Keratinocyte (primary cell): ENCODE results near the gene DNAI2. TPM values are rescaled to one million over a fixed set of nuclear protein-coding genes. Genes with fewer than 3 reads are reported as not detected.

Experiments
- DNase-seq: peaks from one replicate; pipeline ENCODE4 v3.0.0-alpha.2; 2011; ENCODE audit warnings: low read depth, missing footprints, low spot score
- FAIRE-seq: peaks from 2 replicates; lab custom pipeline; 2011; peaks lifted over from hg19 to GRCh38; lab: Jason Lieb, UNC
- H2AFZ ChIP-seq: 2 replicates; pipeline ENCODE4 v1.6.0; 2012; ENCODE audit warnings: low read length, control low read depth, inconsistent platforms; ENCODE audit not compliant: control insufficient read depth
- H3K27ac ChIP-seq: 2 replicates; pipeline ENCODE4 v1.5.1; 2011; ENCODE audit warnings: low read length; ENCODE audit not compliant: control insufficient read depth, insufficient read depth
- H3K27me3 ChIP-seq: 3 replicates; pipeline ENCODE4 v1.6.0; 2011; ENCODE audit warnings: low read length; ENCODE audit not compliant: control insufficient read depth, insufficient read depth; ENCODE audit errors: extremely low read depth
- H3K36me3 ChIP-seq, 2 experiments: 2 replicates in 1 of 2; 3 replicates in 1 of 2; pipeline ENCODE4 v1.5.1; 2011; ENCODE audit warnings: low read length in 2 of 2, mild to moderate bottlenecking in 1 of 2; ENCODE audit not compliant: control insufficient read depth in 2 of 2, insufficient read depth in 2 of 2; ENCODE audit errors: extremely low read depth in 1 of 2
- H3K4me1 ChIP-seq: 3 replicates; pipeline ENCODE4 v1.5.1; 2011; ENCODE audit warnings: low read length; ENCODE audit not compliant: control insufficient read depth, insufficient read depth; ENCODE audit errors: extremely low read depth
- H3K4me2 ChIP-seq: 3 replicates; pipeline ENCODE4 v1.6.0; 2011; ENCODE audit warnings: low read depth, low read length; ENCODE audit not compliant: control insufficient read depth, insufficient read depth; ENCODE audit errors: extremely low read depth
- H3K4me3 ChIP-seq, 3 experiments: fragments of 200-600 bp in 1 of 3; sonication (generic) in 1 of 3; 2 replicates in 2 of 3; 3 replicates in 1 of 3; pipeline ENCODE4 v1.5.1; 2011 to 2016; ENCODE audit warnings: low read length in 3 of 3, mild to moderate bottlenecking in 3 of 3, control low read depth in 2 of 3, inconsistent platforms in 1 of 3, low read depth in 1 of 3, mixed read lengths in 1 of 3, mixed run types in 1 of 3, moderate library complexity in 1 of 3; ENCODE audit not compliant: control insufficient read depth in 2 of 3, insufficient read depth in 2 of 3; ENCODE audit errors: extremely low read depth in 1 of 3
- H3K79me2 ChIP-seq: 2 replicates; pipeline ENCODE4 v1.6.0; 2012; ENCODE audit warnings: low read length; ENCODE audit not compliant: control insufficient read depth, insufficient read depth
- H3K9ac ChIP-seq: 3 replicates; pipeline ENCODE4 v1.6.0; 2011; ENCODE audit warnings: low read length; ENCODE audit not compliant: control insufficient read depth, insufficient read depth; ENCODE audit errors: extremely low read depth
- H3K9me1 ChIP-seq: 3 replicates; pipeline ENCODE4 v1.6.0; 2011; ENCODE audit warnings: low read length; ENCODE audit not compliant: control insufficient read depth, insufficient read depth; ENCODE audit errors: extremely low read depth
- H3K9me3 ChIP-seq: 2 replicates; pipeline ENCODE4 v1.5.1; 2012; ENCODE audit warnings: low read depth, low read length; ENCODE audit not compliant: control insufficient read depth
- H4K20me1 ChIP-seq: 3 replicates; pipeline ENCODE4 v1.6.0; 2011; ENCODE audit warnings: low read length; ENCODE audit not compliant: control insufficient read depth, insufficient read depth; ENCODE audit errors: extremely low read depth
- CTCF ChIP-seq, 3 experiments: IDR thresholded peaks in 1 of 3; conservative IDR thresholded peaks in 1 of 3; optimal IDR thresholded peaks in 1 of 3; 2 replicates in 2 of 3; 3 replicates in 1 of 3; pipeline versions ENCODE3 to v1.5.1; 2011; ENCODE audit warnings: low read length in 3 of 3, mild to moderate bottlenecking in 3 of 3, moderate library complexity in 2 of 3, control low read depth in 1 of 3, inconsistent platforms in 1 of 3; ENCODE audit not compliant: insufficient read depth in 2 of 3; ENCODE audit errors: extremely low read depth in 1 of 3
- EZH2 ChIP-seq: IDR thresholded peaks from one replicate; pipeline ENCODE4 v1.6.1; 2012; ENCODE audit warnings: inconsistent platforms, mild to moderate bottlenecking, low read length, moderate library complexity
- dilution Hi-C: fragments of 300-500 bp; cut with MboI; formaldehyde crosslinking; loops from one replicate; pipeline ENCODE4 v1.7.0; 2020; ENCODE audit warnings: low sequenced_read_pairs; ENCODE audit not compliant: extremely low pct_ligation_motif_present
- polyA plus RNA-seq, 5 experiments: library from polyadenylated mRNA; depleted of rRNA in 3 of 5; stranded (reverse) in 3 of 5; stranded (forward) in 1 of 5; unstranded in 1 of 5; fragments of >200 nt; gene quantifications; 1 replicate in 1 of 5; 2 replicates in 3 of 5; 3 replicates in 1 of 5; pipeline versions ENCODE4 v1.2.1 to v1.2.3, GENCODE V29; 2011 to 2012; ENCODE audit warnings: missing spikeins in 2 of 5, low read depth in 1 of 5, low replicate concordance in 1 of 5

DNAI2 gene
- polyA plus RNA-seq, 1 donor (not counting 4 experiments of a cell fraction or from before 2014, with no cell fraction given): not detected

- dilution Hi-C loops: no loop called here
- Histone ChIP-seq H3K79me2 (no peaks in the 10 kb centered on the region), H3K4me1 (no peaks in the 10 kb centered on the region), H2AFZ (no peak overlapping the region), H3K4me2 (no peak overlapping the region), H3K4me3 (no peak overlapping the region), H3K36me3 (no peaks in the 10 kb centered on the region), H3K9ac (no peak overlapping the region), H3K9me3 (no peaks in the 10 kb centered on the region), H3K27ac (no peak overlapping the region), H4K20me1 (no peaks in the 10 kb centered on the region), H3K9me1 (no peaks in the 10 kb centered on the region), H3K27me3 (peaks cover 2% of the 10 kb centered on the region)
- FAIRE-seq (no peak), DNase-seq (no peak)
- no peak for TF ChIP-seq EZH2
- no peak for TF ChIP-seq CTCF (optimal IDR thresholded peaks at IDR 0.05 in 1 of 3, IDR thresholded peaks at IDR 0.05 in 1 of 3, conservative IDR thresholded peaks at IDR 0.05 in 1 of 3; ENCODE audit: extremely low read depth in 1 of 3, insufficient read depth in 2 of 3, low read length in 3 of 3)
Observed at GRCh38 chr17:74251569-74251968, 22.5 kb upstream of the DNAI2 start.

- TF ChIP-seq CTCF (optimal IDR thresholded peaks at IDR 0.05 in 1 of 3, IDR thresholded peaks at IDR 0.05 in 1 of 3, conservative IDR thresholded peaks at IDR 0.05 in 1 of 3; ENCODE audit: extremely low read depth in 1 of 3, insufficient read depth in 2 of 3, low read length in 3 of 3) (no peak), EZH2 (no peak)
- no peak overlapping the region for H3K9ac ChIP-seq
- H3K4me1 ChIP-seq: no peaks in the 10 kb centered on the region
- H3K4me3 ChIP-seq: no peak overlapping the region
- H3K9me1 ChIP-seq: no peaks in the 10 kb centered on the region
- H3K27me3 ChIP-seq: peaks cover 2% of the 10 kb centered on the region
- H3K36me3 ChIP-seq: no peaks in the 10 kb centered on the region
- H3K9me3 ChIP-seq: no peaks in the 10 kb centered on the region
- DNase-seq: no peak
- no peak overlapping the region for H3K27ac ChIP-seq
- H3K79me2 ChIP-seq: no peaks in the 10 kb centered on the region
- dilution Hi-C loops: no loop called here
- H3K4me2 ChIP-seq: no peak overlapping the region
- no peak overlapping the region for H2AFZ ChIP-seq
- no peak for FAIRE-seq
- no peaks in the 10 kb centered on the region for H4K20me1 ChIP-seq
Observed at GRCh38 chr17:74252211-74252610, 21.8 kb upstream of the DNAI2 start.
